Parathyroid adenoma (tissue), 2 donors: Measurements from ENCODE around the gene PLEKHJ1.

Experiments used
- H2AFZ ChIP-seq: fragments of 300-600 bp; sonication (generic); one replicate; pipeline ENCODE4 v1.7.0; 2017; ENCODE audit warnings: antibody characterized with exemption, mild to moderate bottlenecking
- H3K27ac ChIP-seq: fragments of 300-600 bp; sonication (generic); one replicate; pipeline ENCODE4 v1.7.0; 2017
- H3K27me3 ChIP-seq: fragments of 300-600 bp; sonication (generic); one replicate; pipeline ENCODE4 v1.7.0; 2017; ENCODE audit warnings: low read length; ENCODE audit not compliant: control insufficient read depth, insufficient read depth
- H3K36me3 ChIP-seq: fragments of 300-600 bp; sonication (generic); one replicate; pipeline ENCODE4 v1.7.0; 2017; ENCODE audit warnings: low read length; ENCODE audit not compliant: control insufficient read depth, insufficient read depth
- H3K4me1 ChIP-seq: fragments of 300-600 bp; sonication (generic); one replicate; pipeline ENCODE4 v1.7.0; 2017; ENCODE audit warnings: control low read depth
- H3K4me2 ChIP-seq: fragments of 300-600 bp; sonication (generic); one replicate; pipeline ENCODE4 v1.7.0; 2017; ENCODE audit warnings: low read length
- H3K4me3 ChIP-seq: fragments of 300-600 bp; sonication (generic); one replicate; pipeline ENCODE4 v1.7.0; 2017; ENCODE audit warnings: low read depth, low read length
- H3K79me2 ChIP-seq: fragments of 300-600 bp; sonication (generic); one replicate; pipeline ENCODE4 v1.7.0; 2017; ENCODE audit warnings: control low read depth
- H3K9ac ChIP-seq: fragments of 300-600 bp; sonication (generic); one replicate; pipeline ENCODE4 v1.7.0; 2017; ENCODE audit warnings: mild to moderate bottlenecking
- H3K9me3 ChIP-seq: fragments of 300-600 bp; sonication (generic); one replicate; pipeline ENCODE4 v1.7.0; 2017; ENCODE audit warnings: low read length; ENCODE audit not compliant: control insufficient read depth
- TF ChIP-seq, protein P1 (sequence below): fragments of 300-600 bp; sonication (generic); IDR thresholded peaks from one replicate; pipeline ENCODE4 v1.7.0; 2017; ENCODE audit warnings: antibody characterized with exemption, mild to moderate bottlenecking
- donor health status: primary hyperparathyroidism.

PLEKHJ1 gene

GRCh38 chr19:2248136-2249009, 12.2 kb upstream of the PLEKHJ1 start:
- H3K79me2 ChIP-seq, result no peaks in the 10 kb centered on the region
- H3K9ac ChIP-seq, result no peak overlapping the region
- no peak overlapping the region for H3K4me3 ChIP-seq
- no peak overlapping the region for H3K27ac ChIP-seq
- H2AFZ ChIP-seq, result no peak overlapping the region
- no peaks in the 10 kb centered on the region for H3K9me3 ChIP-seq
- peaks cover 14% of the 10 kb centered on the region for H3K27me3 ChIP-seq
- no peaks in the 10 kb centered on the region for H3K36me3 ChIP-seq
- no peak overlapping the region for H3K4me2 ChIP-seq
- TF ChIP-seq, protein P1, sequence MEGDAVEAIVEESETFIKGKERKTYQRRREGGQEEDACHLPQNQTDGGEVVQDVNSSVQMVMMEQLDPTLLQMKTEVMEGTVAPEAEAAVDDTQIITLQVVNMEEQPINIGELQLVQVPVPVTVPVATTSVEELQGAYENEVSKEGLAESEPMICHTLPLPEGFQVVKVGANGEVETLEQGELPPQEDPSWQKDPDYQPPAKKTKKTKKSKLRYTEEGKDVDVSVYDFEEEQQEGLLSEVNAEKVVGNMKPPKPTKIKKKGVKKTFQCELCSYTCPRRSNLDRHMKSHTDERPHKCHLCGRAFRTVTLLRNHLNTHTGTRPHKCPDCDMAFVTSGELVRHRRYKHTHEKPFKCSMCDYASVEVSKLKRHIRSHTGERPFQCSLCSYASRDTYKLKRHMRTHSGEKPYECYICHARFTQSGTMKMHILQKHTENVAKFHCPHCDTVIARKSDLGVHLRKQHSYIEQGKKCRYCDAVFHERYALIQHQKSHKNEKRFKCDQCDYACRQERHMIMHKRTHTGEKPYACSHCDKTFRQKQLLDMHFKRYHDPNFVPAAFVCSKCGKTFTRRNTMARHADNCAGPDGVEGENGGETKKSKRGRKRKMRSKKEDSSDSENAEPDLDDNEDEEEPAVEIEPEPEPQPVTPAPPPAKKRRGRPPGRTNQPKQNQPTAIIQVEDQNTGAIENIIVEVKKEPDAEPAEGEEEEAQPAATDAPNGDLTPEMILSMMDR, result no peak
- H3K4me1 ChIP-seq, result no peaks in the 10 kb centered on the region

DNA sequence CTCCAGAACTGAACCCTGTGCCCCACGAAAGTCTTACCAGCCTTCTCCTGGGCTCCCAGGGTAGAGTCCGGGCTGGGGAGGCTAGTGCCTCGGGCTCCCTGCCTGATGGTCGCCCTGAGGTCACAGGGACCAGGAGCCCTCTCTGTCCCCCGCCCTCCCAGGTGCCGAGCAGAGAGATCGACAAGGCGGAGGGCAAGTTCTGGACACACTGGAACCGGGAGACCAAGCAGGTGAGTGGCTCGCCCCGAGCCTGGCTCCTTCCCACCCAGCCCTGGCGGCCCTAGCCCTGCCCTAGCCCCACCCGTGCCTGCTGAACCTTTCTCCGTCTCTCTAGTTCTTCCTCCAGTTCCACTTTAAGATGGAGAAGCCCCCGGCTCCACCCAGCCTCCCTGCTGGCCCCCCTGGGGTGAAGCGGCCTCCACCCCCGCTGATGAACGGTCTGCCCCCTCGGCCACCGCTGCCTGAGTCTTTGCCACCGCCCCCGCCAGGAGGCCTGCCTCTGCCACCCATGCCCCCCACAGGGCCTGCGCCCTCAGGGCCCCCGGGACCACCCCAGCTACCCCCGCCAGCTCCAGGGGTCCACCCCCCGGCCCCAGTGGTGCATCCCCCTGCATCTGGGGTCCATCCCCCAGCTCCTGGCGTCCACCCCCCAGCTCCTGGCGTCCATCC, 11.4 kb upstream of the PLEKHJ1 start:
- H3K4me1 ChIP-seq, result no peaks in the 10 kb centered on the region
- no peak overlapping the region for H3K4me3 ChIP-seq
- peaks cover under 1% of the 10 kb centered on the region for H3K79me2 ChIP-seq
- H3K4me2 ChIP-seq, result no peak overlapping the region
- H3K9me3 ChIP-seq, result no peaks in the 10 kb centered on the region
- no peak overlapping the region for H3K27ac ChIP-seq
- H3K36me3 ChIP-seq, result no peaks in the 10 kb centered on the region
- TF ChIP-seq, protein P1, result no peak
- peaks cover 8% of the 10 kb centered on the region for H3K27me3 ChIP-seq
- no peak overlapping the region for H3K9ac ChIP-seq
- H2AFZ ChIP-seq, result no peak overlapping the region

DNA sequence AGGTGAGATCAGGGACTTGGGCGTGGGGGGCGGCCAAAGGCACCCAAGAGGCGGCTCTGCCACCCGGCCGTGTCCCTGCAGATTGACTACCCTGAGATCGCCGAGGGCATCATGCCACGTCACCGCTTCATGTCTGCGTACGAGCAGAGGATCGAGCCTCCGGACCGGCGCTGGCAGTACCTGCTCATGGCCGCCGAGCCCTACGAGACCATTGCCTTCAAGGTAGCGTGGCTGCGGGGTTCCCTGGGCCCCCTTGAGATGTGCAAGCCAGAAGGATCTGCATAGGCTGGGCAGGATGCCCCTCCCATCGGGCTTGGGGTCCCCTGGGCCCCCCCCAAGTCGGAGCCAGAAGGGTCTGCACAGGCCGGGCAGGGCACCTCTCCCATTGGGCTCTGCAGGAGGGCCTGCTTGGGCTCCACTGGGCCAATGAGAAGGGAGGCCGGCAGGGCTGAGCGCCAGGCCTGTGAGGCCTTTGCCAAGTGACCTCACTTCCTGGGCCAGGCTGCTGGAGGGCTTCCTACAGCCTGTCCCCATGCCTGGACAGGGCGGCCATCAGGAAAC, 10.8 kb upstream of the PLEKHJ1 start:
- Histone ChIP-seq H3K27me3 (peaks cover 7% of the 10 kb centered on the region), H3K4me3 (no peak overlapping the region), H3K27ac (no peak overlapping the region), H3K79me2 (peaks cover 6% of the 10 kb centered on the region), H3K4me2 (no peak overlapping the region), H3K4me1 (no peaks in the 10 kb centered on the region), H3K9ac (no peak overlapping the region), H2AFZ (no peak overlapping the region), H3K36me3 (no peaks in the 10 kb centered on the region), H3K9me3 (no peaks in the 10 kb centered on the region)
- TF ChIP-seq, protein P1, result no peak

DNA sequence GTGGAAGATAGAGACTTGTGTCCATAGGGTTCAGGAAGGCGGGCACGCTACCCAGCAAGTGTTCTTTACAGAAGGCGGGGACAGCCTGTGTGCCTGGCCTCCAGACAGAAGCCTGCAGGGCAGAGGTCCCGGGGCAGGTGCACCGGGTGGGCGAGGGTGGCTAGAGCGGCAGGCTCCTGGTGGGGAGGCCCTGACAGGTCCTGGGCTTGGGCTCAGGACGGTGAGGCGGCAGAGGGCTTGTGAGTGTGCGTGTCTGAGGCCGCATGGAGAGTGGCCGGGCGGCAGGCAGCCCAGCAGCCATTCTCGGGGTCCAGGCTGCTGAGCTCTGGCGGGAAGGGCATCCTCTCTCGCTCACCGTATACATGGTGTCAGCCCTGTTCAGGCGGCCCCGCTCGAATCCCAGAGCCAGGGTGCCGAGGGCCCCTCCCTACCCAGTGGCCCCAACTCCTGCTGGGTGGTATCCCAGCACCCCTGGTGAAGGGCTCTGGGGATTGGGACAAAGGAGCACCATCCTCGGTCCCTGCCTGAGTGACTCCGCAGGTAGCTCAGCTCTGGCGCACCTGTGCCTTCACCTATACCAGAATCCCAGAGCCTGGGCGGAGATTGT, 10.0 kb upstream of the PLEKHJ1 start:
- no peak overlapping the region for H2AFZ ChIP-seq
- H3K4me3 ChIP-seq, result no peak overlapping the region
- no peaks in the 10 kb centered on the region for H3K36me3 ChIP-seq
- TF ChIP-seq, protein P1, result no peak
- no peak overlapping the region for H3K4me2 ChIP-seq
- H3K9ac ChIP-seq, result no peak overlapping the region
- no peaks in the 10 kb centered on the region for H3K4me1 ChIP-seq
- H3K27ac ChIP-seq, result no peak overlapping the region
- H3K27me3 ChIP-seq, result peaks cover 3% of the 10 kb centered on the region
- peaks cover 14% of the 10 kb centered on the region for H3K79me2 ChIP-seq
- no peaks in the 10 kb centered on the region for H3K9me3 ChIP-seq
